Stomach (tissue), 4 donors: ENCODE results near the gene ELOVL5.

Source experiments
- EP300 ChIP-seq: sonication (generic); formaldehyde crosslinking; IDR thresholded peaks from one replicate; pipeline ENCODE4 v1.6.1; 2017; ENCODE audit warnings: antibody characterized with exemption
- POLR2A ChIP-seq, 4 donors: fragments of 450-650 bp; IDR thresholded peaks; one replicate each; pipeline ENCODE4 v1.6.1; 2016; ENCODE audit warnings: antibody characterized with exemption in 4 of 4, control low read depth in 2 of 4, mild to moderate bottlenecking in 1 of 4, moderate library complexity in 1 of 4
- POLR2AphosphoS5 ChIP-seq, 3 donors: sonication (generic); formaldehyde crosslinking; IDR thresholded peaks; one replicate each; pipeline ENCODE4 v1.6.1; 2016; ENCODE audit warnings: antibody characterized with exemption in 3 of 3
- TF ChIP-seq, protein P1 (sequence below), 7 experiments: fragments of 450-650 bp in 4 of 7; fragments of 200-600 bp in 3 of 7; sonication (generic) in 3 of 7; IDR thresholded peaks; one replicate each; pipeline ENCODE4 v1.5.1; 2016 to 2019; ENCODE audit warnings: antibody characterized with exemption in 7 of 7, control low read depth in 2 of 7, mild to moderate bottlenecking in 1 of 7

DNA sequence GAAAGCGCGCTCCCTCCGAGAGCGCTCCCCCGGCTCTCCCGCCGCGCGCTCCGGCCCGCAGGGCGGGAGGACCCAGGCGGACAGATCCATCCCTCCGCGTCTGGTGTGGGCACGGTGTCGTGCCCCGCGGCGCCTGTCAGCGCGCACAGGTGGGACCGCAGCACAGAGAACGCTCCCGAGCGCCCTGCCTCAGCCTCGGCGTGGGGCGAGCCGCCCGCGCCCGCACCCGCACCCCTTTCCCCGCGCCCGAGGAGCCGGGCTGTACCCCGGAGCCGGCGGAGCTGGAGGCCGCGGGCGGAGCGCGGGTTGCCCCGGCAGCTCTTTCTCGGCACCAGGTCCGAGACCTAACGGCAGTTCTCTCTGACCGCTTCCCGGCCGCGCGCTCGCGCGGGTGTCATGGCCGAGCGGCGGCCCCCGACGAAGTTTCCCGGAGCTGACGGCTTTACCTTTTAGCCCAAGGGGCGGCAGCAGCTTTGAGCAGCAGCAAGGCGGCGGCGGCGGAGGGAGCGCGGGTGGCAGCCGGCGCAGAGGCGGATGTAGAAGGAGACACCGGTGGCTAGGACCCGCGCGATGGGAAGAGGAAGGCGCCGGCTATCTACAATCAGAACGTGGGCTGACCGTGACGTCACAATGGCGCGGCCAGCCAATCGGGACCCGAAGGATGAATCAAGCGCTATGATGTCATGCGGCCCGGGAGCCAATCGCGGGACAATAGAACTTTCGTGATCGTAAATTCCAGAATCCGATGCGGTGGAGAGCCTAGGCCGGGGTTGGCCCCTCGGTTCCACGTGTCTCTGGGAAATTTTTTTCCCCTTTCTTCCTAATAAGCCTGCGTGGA, at the start of gene ELOVL5:
- TF ChIP-seq, protein P1, sequence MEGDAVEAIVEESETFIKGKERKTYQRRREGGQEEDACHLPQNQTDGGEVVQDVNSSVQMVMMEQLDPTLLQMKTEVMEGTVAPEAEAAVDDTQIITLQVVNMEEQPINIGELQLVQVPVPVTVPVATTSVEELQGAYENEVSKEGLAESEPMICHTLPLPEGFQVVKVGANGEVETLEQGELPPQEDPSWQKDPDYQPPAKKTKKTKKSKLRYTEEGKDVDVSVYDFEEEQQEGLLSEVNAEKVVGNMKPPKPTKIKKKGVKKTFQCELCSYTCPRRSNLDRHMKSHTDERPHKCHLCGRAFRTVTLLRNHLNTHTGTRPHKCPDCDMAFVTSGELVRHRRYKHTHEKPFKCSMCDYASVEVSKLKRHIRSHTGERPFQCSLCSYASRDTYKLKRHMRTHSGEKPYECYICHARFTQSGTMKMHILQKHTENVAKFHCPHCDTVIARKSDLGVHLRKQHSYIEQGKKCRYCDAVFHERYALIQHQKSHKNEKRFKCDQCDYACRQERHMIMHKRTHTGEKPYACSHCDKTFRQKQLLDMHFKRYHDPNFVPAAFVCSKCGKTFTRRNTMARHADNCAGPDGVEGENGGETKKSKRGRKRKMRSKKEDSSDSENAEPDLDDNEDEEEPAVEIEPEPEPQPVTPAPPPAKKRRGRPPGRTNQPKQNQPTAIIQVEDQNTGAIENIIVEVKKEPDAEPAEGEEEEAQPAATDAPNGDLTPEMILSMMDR (IDR thresholded peaks at IDR 0.05), result no peak
- TF ChIP-seq EP300 (no peak), POLR2AphosphoS5 (IDR thresholded peaks at IDR 0.05) (peak; percentile 80 to 86 (median 83)), POLR2A (IDR thresholded peaks at IDR 0.05) (peak in 1 of 4 donors; percentile 57)
